WTC11 (cell line): Measurements from ENCODE around the gene NXPH4. TPM values are rescaled to one million over a fixed set of nuclear protein-coding genes. Genes with fewer than 3 reads are reported as not detected.

Experiments used
- ATAC-seq: fragments of 200-7000 bp; cut with Tn5 transposase; 2 replicates; pipeline ENCODE4 v1.10.0; 2021; ENCODE audit warnings: mild to moderate bottlenecking, moderate library complexity
- CTCF ChIA-PET: fragments of 300-600 bp; sonication (Branson Sonifier 250); formaldehyde crosslinking; loops from one replicate; lab custom pipeline; 2021; ENCODE audit warnings: antibody characterized with exemption; lab: Charles Lee
- POLR2A ChIA-PET: fragments of 350-600 bp; sonication (Branson Sonifier 250); formaldehyde crosslinking; loops from one replicate; lab custom pipeline; 2021; ENCODE audit warnings: antibody characterized with exemption; lab: Charles Lee
- DNase-seq: peaks from one replicate; pipeline ENCODE4 v3.0.0; 2021; ENCODE audit warnings: low spot score
- H3K27ac Mint-ChIP-seq: 2 replicates; pipeline ENCODE4 v1.8.0; 2021; ENCODE audit warnings: mixed read lengths
- H3K27me3 Mint-ChIP-seq: 2 replicates; pipeline ENCODE4 v1.8.0; 2021; ENCODE audit warnings: low read depth, mild to moderate bottlenecking, moderate library complexity, mixed read lengths
- H3K36me3 Mint-ChIP-seq: 2 replicates; pipeline ENCODE4 v1.8.0; 2021; ENCODE audit warnings: mixed read lengths
- H3K4me1 Mint-ChIP-seq: 2 replicates; pipeline ENCODE4 v1.8.0; 2022; ENCODE audit warnings: mixed read lengths
- H3K4me3 Mint-ChIP-seq: 2 replicates; pipeline ENCODE4 v1.8.0; 2021; ENCODE audit warnings: mild to moderate bottlenecking, moderate library complexity, mixed read lengths
- H3K9me3 Mint-ChIP-seq: 2 replicates; pipeline ENCODE4 v1.8.0; 2021; ENCODE audit warnings: mixed read lengths
- ATF1 ChIP-seq: sonication (generic); formaldehyde crosslinking; IDR thresholded peaks from 2 replicates; pipeline ENCODE4 v1.8.1; 2023; ENCODE audit warnings: mild to moderate bottlenecking, moderate library complexity, missing genetic modification reagents
- ATF3 ChIP-seq: sonication (generic); formaldehyde crosslinking; conservative IDR thresholded peaks from 2 replicates; pipeline ENCODE4 v1.8.1; 2022; ENCODE audit warnings: mild to moderate bottlenecking, missing genetic modification reagents
- CREB1 ChIP-seq: sonication (generic); formaldehyde crosslinking; IDR thresholded peaks from 2 replicates; pipeline ENCODE4 v1.8.0; 2023; ENCODE audit warnings: mild to moderate bottlenecking, missing genetic modification reagents
- FOXK1 ChIP-seq: sonication (generic); formaldehyde crosslinking; IDR thresholded peaks from 2 replicates; pipeline ENCODE4 v1.8.0; 2022; ENCODE audit warnings: mild to moderate bottlenecking, moderate library complexity, missing genetic modification reagents
- GRHL2 ChIP-seq: fragments of 250-450 bp; sonication (Bioruptor Pico); IDR thresholded peaks from 2 replicates; pipeline ENCODE4 v1.8.0; 2022; ENCODE audit warnings: mild to moderate bottlenecking, moderate library complexity; ENCODE audit not compliant: insufficient replicate concordance, severe bottlenecking
- HMGA2 ChIP-seq: fragments of 250-450 bp; sonication (Bioruptor Pico); IDR thresholded peaks from 2 replicates; pipeline ENCODE4 v1.4.0; 2021; ENCODE audit warnings: mild to moderate bottlenecking, moderate library complexity
- HMGXB4 ChIP-seq: sonication (generic); formaldehyde crosslinking; IDR thresholded peaks from 2 replicates; pipeline ENCODE4 v1.8.1; 2023; ENCODE audit warnings: mild to moderate bottlenecking, moderate library complexity, missing genetic modification reagents
- IRF1 ChIP-seq: sonication (generic); formaldehyde crosslinking; IDR thresholded peaks from 2 replicates; pipeline ENCODE4 v1.8.0; 2023; ENCODE audit warnings: missing genetic modification reagents
- NFE2L1 ChIP-seq: sonication (generic); formaldehyde crosslinking; IDR thresholded peaks from 2 replicates; pipeline ENCODE4 v1.8.1; 2023; ENCODE audit warnings: missing genetic modification reagents
- NFYB ChIP-seq: sonication (generic); formaldehyde crosslinking; conservative IDR thresholded peaks from 2 replicates; pipeline ENCODE4 v1.8.0; 2022; ENCODE audit warnings: low read depth, missing genetic modification reagents
- PREB ChIP-seq: sonication (generic); formaldehyde crosslinking; IDR thresholded peaks from 2 replicates; pipeline ENCODE4 v1.8.1; 2022; ENCODE audit warnings: mild to moderate bottlenecking, missing genetic modification reagents, moderate library complexity, borderline replicate concordance
- RELA ChIP-seq: sonication (generic); formaldehyde crosslinking; IDR thresholded peaks from 2 replicates; pipeline ENCODE4 v1.8.1; 2022; ENCODE audit warnings: missing genetic modification reagents, mild to moderate bottlenecking, borderline replicate concordance
- RORB ChIP-seq: fragments of 250-450 bp; sonication (Bioruptor Pico); IDR thresholded peaks from 2 replicates; pipeline ENCODE4 v1.9.0; 2021; ENCODE audit warnings: mild to moderate bottlenecking
- TEAD1 ChIP-seq: sonication (generic); formaldehyde crosslinking; IDR thresholded peaks from 2 replicates; pipeline ENCODE4 v1.8.0; 2022; ENCODE audit warnings: mild to moderate bottlenecking, missing genetic modification reagents
- USF1 ChIP-seq: sonication (generic); formaldehyde crosslinking; IDR thresholded peaks from 2 replicates; pipeline ENCODE4 v1.8.0; 2022; ENCODE audit warnings: mild to moderate bottlenecking, missing genetic modification reagents
- ZNF138 ChIP-seq: sonication (generic); formaldehyde crosslinking; conservative IDR thresholded peaks from 2 replicates; pipeline ENCODE4 v1.8.1; 2022; ENCODE audit warnings: mild to moderate bottlenecking, moderate library complexity, missing genetic modification reagents
- ZNF219 ChIP-seq: sonication (generic); formaldehyde crosslinking; IDR thresholded peaks from 2 replicates; pipeline ENCODE4 v1.8.0; 2023; ENCODE audit warnings: missing genetic modification reagents, mild to moderate bottlenecking, borderline replicate concordance
- ZNF232 ChIP-seq: sonication (generic); formaldehyde crosslinking; IDR thresholded peaks from 2 replicates; pipeline ENCODE4 v1.8.0; 2022; ENCODE audit warnings: mild to moderate bottlenecking, missing genetic modification reagents
- ZNF263 ChIP-seq: sonication (generic); formaldehyde crosslinking; IDR thresholded peaks from 2 replicates; pipeline ENCODE4 v1.8.1; 2022; ENCODE audit warnings: low read depth, mild to moderate bottlenecking, moderate library complexity, missing genetic modification reagents
- total RNA-seq: library from RNA; stranded (reverse); gene quantifications from 3 replicates; pipeline ENCODE4 v1.2.3, GENCODE V29; 2021
- TF ChIP-seq, protein P1 (sequence below): fragments of 250-450 bp; sonication (Bioruptor Pico); IDR thresholded peaks from 2 replicates; pipeline ENCODE4 v1.9.0; 2021; ENCODE audit warnings: mild to moderate bottlenecking
- TF ChIP-seq, protein P2 (sequence below): sonication (generic); formaldehyde crosslinking; IDR thresholded peaks from 2 replicates; pipeline ENCODE4 v1.8.1; 2022; ENCODE audit warnings: missing genetic modification reagents, borderline replicate concordance
- TF ChIP-seq, protein P3 (sequence below): fragments of 250-450 bp; sonication (Bioruptor Pico); IDR thresholded peaks from 2 replicates; pipeline ENCODE4 v1.9.0; 2021; ENCODE audit warnings: mild to moderate bottlenecking, borderline replicate concordance

The NXPH4 gene
- total RNA-seq, 1 experiment from 2014 or later, result 4.9 TPM

DNA sequence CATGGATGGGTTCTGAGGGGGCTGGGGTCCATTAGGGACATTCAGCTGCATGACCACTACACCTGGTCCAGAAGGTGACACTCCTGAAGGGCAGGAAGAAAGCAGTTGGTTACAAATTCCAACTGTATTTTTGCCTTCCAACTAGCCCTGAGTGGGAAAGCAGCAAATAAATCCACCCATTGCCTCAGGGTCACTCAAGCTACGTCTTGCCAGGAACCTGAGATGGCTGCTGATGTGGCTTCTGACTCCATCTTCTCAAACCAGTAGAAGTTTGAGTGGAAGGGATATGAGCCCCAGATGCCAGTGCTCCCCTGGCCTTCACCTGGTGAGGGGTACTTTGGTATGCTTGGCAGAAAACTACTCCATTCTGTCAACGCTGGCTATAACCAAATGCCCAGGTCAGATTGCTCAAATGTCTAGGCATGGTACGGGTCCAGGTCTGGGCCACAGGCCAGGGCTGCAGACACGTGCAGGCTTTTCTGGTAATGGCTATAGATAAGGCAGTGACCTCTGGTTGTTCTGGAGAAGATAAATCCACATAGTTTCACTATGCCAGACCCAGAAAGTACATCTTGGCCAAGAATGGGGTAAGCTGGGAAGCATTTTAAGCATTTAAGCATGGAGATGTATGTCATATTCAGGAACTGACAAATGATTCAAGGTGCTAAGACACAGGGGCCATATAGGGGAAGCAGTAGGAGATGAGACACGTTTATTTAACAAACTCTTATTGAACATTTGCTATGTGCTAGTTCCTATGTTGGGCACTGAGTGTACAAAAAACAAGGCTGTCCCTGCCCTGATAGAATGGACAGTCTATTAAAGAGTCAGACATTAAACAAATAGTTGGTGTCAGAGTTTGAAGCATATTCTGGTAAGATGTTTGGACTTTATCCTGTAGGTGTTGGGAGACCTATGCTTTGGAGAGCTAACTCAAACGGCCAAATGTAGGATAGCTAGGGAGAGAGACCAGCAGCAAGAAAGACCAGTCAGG, 42.7 kb downstream of the NXPH4 start:
- Mint-ChIP-seq H3K27ac (no peak overlapping the region), H3K9me3 (no peaks in the 10 kb centered on the region), H3K36me3 (peaks cover 12% of the 10 kb centered on the region), H3K4me3 (no peak overlapping the region), H3K27me3 (no peaks in the 10 kb centered on the region), H3K4me1 (peaks cover 12% of the 10 kb centered on the region)
- CTCF ChIA-PET, result interaction anchor here (1.0 to 3.4 kb wide), 4 partner anchors 9 to 200 kb away, joined by 3 to 56 read pairs (median 11); partner anchors contain the start of genes GLI1 and INHBE
- ATAC-seq (no peak), DNase-seq (no peak)
- POLR2A ChIA-PET, result no interaction called here
- no peak for TF ChIP-seq TEAD1 (CRISPR knock-in tag)
- TF ChIP-seq HMGXB4 (CRISPR knock-in tag), result no peak
- no peak for TF ChIP-seq NFYB
- no peak for TF ChIP-seq RELA (CRISPR knock-in tag)
- TF ChIP-seq, protein P1, sequence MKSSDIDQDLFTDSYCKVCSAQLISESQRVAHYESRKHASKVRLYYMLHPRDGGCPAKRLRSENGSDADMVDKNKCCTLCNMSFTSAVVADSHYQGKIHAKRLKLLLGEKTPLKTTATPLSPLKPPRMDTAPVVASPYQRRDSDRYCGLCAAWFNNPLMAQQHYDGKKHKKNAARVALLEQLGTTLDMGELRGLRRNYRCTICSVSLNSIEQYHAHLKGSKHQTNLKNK (CRISPR knock-in tag), result no peak
- TF ChIP-seq NFE2L1 (CRISPR knock-in tag), result no peak
- TF ChIP-seq ATF3 (CRISPR knock-in tag), result no peak
- TF ChIP-seq, protein P2, sequence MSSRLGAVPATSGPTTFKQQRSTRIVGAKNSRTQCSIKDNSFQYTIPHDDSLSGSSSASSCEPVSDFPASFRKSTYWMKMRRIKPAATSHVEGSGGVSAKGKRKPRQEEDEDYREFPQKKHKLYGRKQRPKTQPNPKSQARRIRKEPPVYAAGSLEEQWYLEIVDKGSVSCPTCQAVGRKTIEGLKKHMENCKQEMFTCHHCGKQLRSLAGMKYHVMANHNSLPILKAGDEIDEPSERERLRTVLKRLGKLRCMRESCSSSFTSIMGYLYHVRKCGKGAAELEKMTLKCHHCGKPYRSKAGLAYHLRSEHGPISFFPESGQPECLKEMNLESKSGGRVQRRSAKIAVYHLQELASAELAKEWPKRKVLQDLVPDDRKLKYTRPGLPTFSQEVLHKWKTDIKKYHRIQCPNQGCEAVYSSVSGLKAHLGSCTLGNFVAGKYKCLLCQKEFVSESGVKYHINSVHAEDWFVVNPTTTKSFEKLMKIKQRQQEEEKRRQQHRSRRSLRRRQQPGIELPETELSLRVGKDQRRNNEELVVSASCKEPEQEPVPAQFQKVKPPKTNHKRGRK (CRISPR knock-in tag), result no peak
- no peak for TF ChIP-seq IRF1 (CRISPR knock-in tag)
- TF ChIP-seq CREB1 (CRISPR knock-in tag), result no peak
- TF ChIP-seq FOXK1 (CRISPR knock-in tag), result no peak
- no peak for TF ChIP-seq RORB (CRISPR knock-in tag)
- no peak for TF ChIP-seq HMGA2 (CRISPR knock-in tag)
- no peak for TF ChIP-seq PREB (CRISPR knock-in tag)
- TF ChIP-seq GRHL2 (CRISPR knock-in tag), result no peak
- no peak for TF ChIP-seq ATF1 (CRISPR knock-in tag)

- no peaks in the 10 kb centered on the region for H3K27me3 Mint-ChIP-seq
- H3K9me3 Mint-ChIP-seq, result no peaks in the 10 kb centered on the region
- no peak for TF ChIP-seq FOXK1 (CRISPR knock-in tag)
- TF ChIP-seq HMGA2 (CRISPR knock-in tag), result no peak
- no peak for TF ChIP-seq ZNF263
- no peak for TF ChIP-seq ZNF138 (CRISPR knock-in tag)
- TF ChIP-seq, protein P3, sequence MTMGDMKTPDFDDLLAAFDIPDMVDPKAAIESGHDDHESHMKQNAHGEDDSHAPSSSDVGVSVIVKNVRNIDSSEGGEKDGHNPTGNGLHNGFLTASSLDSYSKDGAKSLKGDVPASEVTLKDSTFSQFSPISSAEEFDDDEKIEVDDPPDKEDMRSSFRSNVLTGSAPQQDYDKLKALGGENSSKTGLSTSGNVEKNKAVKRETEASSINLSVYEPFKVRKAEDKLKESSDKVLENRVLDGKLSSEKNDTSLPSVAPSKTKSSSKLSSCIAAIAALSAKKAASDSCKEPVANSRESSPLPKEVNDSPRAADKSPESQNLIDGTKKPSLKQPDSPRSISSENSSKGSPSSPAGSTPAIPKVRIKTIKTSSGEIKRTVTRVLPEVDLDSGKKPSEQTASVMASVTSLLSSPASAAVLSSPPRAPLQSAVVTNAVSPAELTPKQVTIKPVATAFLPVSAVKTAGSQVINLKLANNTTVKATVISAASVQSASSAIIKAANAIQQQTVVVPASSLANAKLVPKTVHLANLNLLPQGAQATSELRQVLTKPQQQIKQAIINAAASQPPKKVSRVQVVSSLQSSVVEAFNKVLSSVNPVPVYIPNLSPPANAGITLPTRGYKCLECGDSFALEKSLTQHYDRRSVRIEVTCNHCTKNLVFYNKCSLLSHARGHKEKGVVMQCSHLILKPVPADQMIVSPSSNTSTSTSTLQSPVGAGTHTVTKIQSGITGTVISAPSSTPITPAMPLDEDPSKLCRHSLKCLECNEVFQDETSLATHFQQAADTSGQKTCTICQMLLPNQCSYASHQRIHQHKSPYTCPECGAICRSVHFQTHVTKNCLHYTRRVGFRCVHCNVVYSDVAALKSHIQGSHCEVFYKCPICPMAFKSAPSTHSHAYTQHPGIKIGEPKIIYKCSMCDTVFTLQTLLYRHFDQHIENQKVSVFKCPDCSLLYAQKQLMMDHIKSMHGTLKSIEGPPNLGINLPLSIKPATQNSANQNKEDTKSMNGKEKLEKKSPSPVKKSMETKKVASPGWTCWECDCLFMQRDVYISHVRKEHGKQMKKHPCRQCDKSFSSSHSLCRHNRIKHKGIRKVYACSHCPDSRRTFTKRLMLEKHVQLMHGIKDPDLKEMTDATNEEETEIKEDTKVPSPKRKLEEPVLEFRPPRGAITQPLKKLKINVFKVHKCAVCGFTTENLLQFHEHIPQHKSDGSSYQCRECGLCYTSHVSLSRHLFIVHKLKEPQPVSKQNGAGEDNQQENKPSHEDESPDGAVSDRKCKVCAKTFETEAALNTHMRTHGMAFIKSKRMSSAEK (CRISPR knock-in tag), result no peak
- TF ChIP-seq ZNF232 (CRISPR knock-in tag), result no peak
- no peak for TF ChIP-seq ZNF219 (CRISPR knock-in tag)
- TF ChIP-seq USF1 (CRISPR knock-in tag), result no peak
- CTCF ChIA-PET, result interaction anchor here (1.0 to 3.4 kb wide), 7 partner anchors 10 to 194 kb away, joined by 3 to 56 read pairs (median 19); partner anchors contain the start of genes INHBE and STAC3
- ATAC-seq, result no peak
- POLR2A ChIA-PET, result interaction anchor here (0.6 kb wide), 1 partner anchor 160 kb away, joined by 3 read pairs; no protein-coding TSS in a partner anchor
- peaks cover 12% of the 10 kb centered on the region for H3K4me1 Mint-ChIP-seq
- H3K4me3 Mint-ChIP-seq, result no peak overlapping the region
- DNase-seq, result no peak
- peaks cover 15% of the 10 kb centered on the region for H3K36me3 Mint-ChIP-seq
- no peak overlapping the region for H3K27ac Mint-ChIP-seq
Observed at GRCh38 chr12:57260366-57260765, 43.8 kb downstream of the NXPH4 start.
